Tibial nerve (tissue), 4 donors: Measurements from ENCODE around the gene GPR137B. TPM values are rescaled to one million over a fixed set of nuclear protein-coding genes. Genes with fewer than 3 reads are reported as not detected.
"Not testable (repeated sequence)": the region's sequence is repeated elsewhere in the genome, so short reads cannot be mapped to it uniquely, and the experiment has no call there.

Experiments used
- DNase-seq, 2 donors: peaks; one replicate each; pipeline ENCODE4 v3.0.0-alpha.2; 2019; ENCODE audit warnings: low spot score in 2 of 2
- H3K27ac ChIP-seq, 4 donors: fragments of 200-600 bp; sonication (generic) in 3 of 4; one replicate each; pipeline ENCODE4 v1.5.1; 2017 to 2019; ENCODE audit warnings: mild to moderate bottlenecking in 1 of 4
- H3K27me3 ChIP-seq, 2 donors: fragments of 200-600 bp; sonication (generic) in 1 of 2; one replicate each; pipeline versions ENCODE4 v1.5.1 to v1.6.0; 2017 to 2019
- H3K36me3 ChIP-seq, 3 donors: fragments of 200-600 bp; sonication (generic); one replicate each; pipeline ENCODE4 v1.5.1; 2018 to 2019
- H3K4me1 ChIP-seq, 4 donors: fragments of 200-600 bp; sonication (generic) in 3 of 4; one replicate each; pipeline ENCODE4 v1.5.1; 2017 to 2019
- H3K4me3 ChIP-seq, 4 donors: fragments of 200-600 bp; sonication (generic) in 3 of 4; one replicate each; pipeline ENCODE4 v1.5.1; 2017 to 2019; ENCODE audit warnings: mild to moderate bottlenecking in 1 of 4, moderate library complexity in 1 of 4
- H3K9me3 ChIP-seq, 4 donors: fragments of 200-600 bp; sonication (generic) in 3 of 4; one replicate each; pipeline ENCODE4 v1.5.1; 2017 to 2019
- CTCF ChIP-seq, 5 experiments: fragments of 200-600 bp in 3 of 5; fragments of 450-650 bp in 2 of 5; sonication (generic) in 3 of 5; IDR thresholded peaks; one replicate each; pipeline ENCODE4 v1.5.1; 2016 to 2019; ENCODE audit warnings: antibody characterized with exemption in 5 of 5, mild to moderate bottlenecking in 3 of 5, moderate library complexity in 2 of 5
- EP300 ChIP-seq, 2 donors: sonication (generic); formaldehyde crosslinking; IDR thresholded peaks; one replicate each; pipeline ENCODE4 v1.6.1; 2017; ENCODE audit warnings: antibody characterized with exemption in 2 of 2, mild to moderate bottlenecking in 1 of 2
- POLR2A ChIP-seq, 2 donors: fragments of 450-650 bp; IDR thresholded peaks; one replicate each; pipeline ENCODE4 v1.6.1; 2017; ENCODE audit warnings: antibody characterized with exemption in 2 of 2, mild to moderate bottlenecking in 2 of 2, moderate library complexity in 2 of 2
- WGBS, 2 donors: methylation state at CpG; one replicate each; pipeline ENCODE4 v1.1.5; 2018; 5-methylcytosine and 5-hydroxymethylcytosine counted together
- total RNA-seq, 4 donors: library from RNA; depleted of rRNA; stranded (reverse); fragments of >200 nt; gene quantifications; one replicate each; pipeline ENCODE4 v1.1.0, GENCODE V29; 2016

The GPR137B gene
- total RNA-seq, 4 donors from 2014 or later, result 51.1 to 94.8 (median 74.0) TPM

- 87 to 88% methylated on average over 14 to 15 of the region's 15 CpGs for WGBS, 2 donors
- no peak for TF ChIP-seq CTCF (IDR thresholded peaks at IDR 0.05)
- TF ChIP-seq EP300 (IDR thresholded peaks at IDR 0.05), result no peak
- no peak for TF ChIP-seq POLR2A (IDR thresholded peaks at IDR 0.05)
Observed at GRCh38 chr1:236155841-236156503, 13.6 kb downstream of the GPR137B start.

GRCh38 chr1:236156512-236157208 is 14.3 kb downstream of the GPR137B start:
- TF ChIP-seq EP300 (IDR thresholded peaks at IDR 0.05) (peak in 1 of 2 donors; percentile 27), POLR2A (IDR thresholded peaks at IDR 0.05) (no peak), CTCF (IDR thresholded peaks at IDR 0.05) (no peak)

More at GRCh38 chr1:236155841-236156503, 13.6 kb downstream of the GPR137B start:
- Histone ChIP-seq H3K4me1 (peaks cover 0 to 36% (median 0%) of the 10 kb centered on the region in 4 donors), H3K27me3 (no peaks in the 10 kb centered on the region), H3K36me3 (peaks cover 0 to 24% (median 0%) of the 10 kb centered on the region in 3 donors), H3K27ac (no peak overlapping the region), H3K4me3 (no peak overlapping the region), H3K9me3 (peaks cover 0 to 5% (median 0%) of the 10 kb centered on the region in 4 donors)
- no peak for DNase-seq

GRCh38 chr1:236158072-236158471 is 15.7 kb downstream of the GPR137B start:
- H3K27ac ChIP-seq, DNase-seq, H3K4me3 ChIP-seq, H3K27me3 ChIP-seq: not testable (repeated sequence)
- H3K36me3 ChIP-seq, result peaks cover 0 to 42% (median 0%) of the 10 kb centered on the region in 3 donors
- WGBS, 2 donors, result 88% methylated on average over 9 of the region's 9 CpGs
- H3K4me1 ChIP-seq, result peaks cover 0 to 32% (median 0%) of the 10 kb centered on the region in 4 donors
- peaks cover 0 to 25% (median 0%) of the 10 kb centered on the region in 4 donors for H3K9me3 ChIP-seq

More at GRCh38 chr1:236156512-236157208, 14.3 kb downstream of the GPR137B start:
- Histone ChIP-seq H3K9me3 (peaks cover 0 to 12% (median 0%) of the 10 kb centered on the region in 4 donors), H3K36me3 (peaks cover 0 to 31% (median 0%) of the 10 kb centered on the region in 3 donors), H3K27ac (no peak overlapping the region), H3K4me3 (no peak overlapping the region), H3K4me1 (peaks cover 0 to 35% (median 0%) of the 10 kb centered on the region in 4 donors), H3K27me3 (no peaks in the 10 kb centered on the region)
- 84 to 85% methylated on average over 9 to 18 of the region's 18 CpGs for WGBS, 2 donors
- no peak for DNase-seq

GRCh38 chr1:236158719-236159118 is 16.4 kb downstream of the GPR137B start:
- DNase-seq, result no peak
- TF ChIP-seq EP300 (IDR thresholded peaks at IDR 0.05) (no peak), POLR2A (IDR thresholded peaks at IDR 0.05) (no peak), CTCF (IDR thresholded peaks at IDR 0.05) (no peak)
- no peak overlapping the region for H3K4me3 ChIP-seq
- H3K4me1 ChIP-seq, result peaks cover 0 to 27% (median 0%) of the 10 kb centered on the region in 4 donors
- no peaks in the 10 kb centered on the region for H3K27me3 ChIP-seq
- H3K36me3 ChIP-seq, result peaks cover 0 to 46% (median 0%) of the 10 kb centered on the region in 3 donors
- H3K27ac ChIP-seq, result peak overlapping the region in 1 of 4 donors; percentile 22
- peaks cover 0 to 25% (median 0%) of the 10 kb centered on the region in 4 donors for H3K9me3 ChIP-seq
- 96 to 100% methylated on average over 2 of the region's 2 CpGs for WGBS, 2 donors

GRCh38 chr1:236159704-236160539 is 17.6 kb downstream of the GPR137B start:
- 61 to 63% methylated on average over 17 to 19 of the region's 19 CpGs for WGBS, 2 donors

More at GRCh38 chr1:236159704-236160539, 17.6 kb downstream of the GPR137B start:
- DNase-seq, result no peak
- Histone ChIP-seq H3K27ac (peak overlapping the region in 2 of 4 donors; percentile 44 to 68), H3K36me3 (peaks cover 0 to 52% (median 0%) of the 10 kb centered on the region in 3 donors), H3K4me3 (no peak overlapping the region), H3K4me1 (peaks cover 0 to 30% (median 3%) of the 10 kb centered on the region in 4 donors), H3K27me3 (no peaks in the 10 kb centered on the region), H3K9me3 (peaks cover 0 to 25% (median 0%) of the 10 kb centered on the region in 4 donors)
- TF ChIP-seq CTCF (IDR thresholded peaks at IDR 0.05) (no peak), EP300 (IDR thresholded peaks at IDR 0.05) (peak in 1 of 2 donors; percentile 10)
